Activated CD4-positive, alpha-beta T cell treated with anti-CD3 and anti-CD28 coated beads for 36 hours (primary cell): ENCODE results near the gene LUC7L3. TPM values are rescaled to one million over a fixed set of nuclear protein-coding genes. Genes with fewer than 3 reads are reported as not detected.
"Not testable (repeated sequence)": the region's sequence is repeated elsewhere in the genome, so short reads cannot be mapped to it uniquely, and the experiment has no call there.

Experiments
- ATAC-seq: fragments of 200-7000 bp; cut with Tn5 transposase; one replicate; pipeline ENCODE4 v1.10.0; 2021; ENCODE audit warnings: mild to moderate bottlenecking, moderate library complexity
- CTCF ChIA-PET: fragments of 350-600 bp; sonication (Branson Sonifier 250); formaldehyde crosslinking; loops from one replicate; lab custom pipeline; 2021; ENCODE audit warnings: antibody characterized with exemption; lab: Charles Lee
- POLR2A ChIA-PET: fragments of 350-600 bp; sonication (Branson Sonifier 250); formaldehyde crosslinking; loops from one replicate; lab custom pipeline; 2021; ENCODE audit warnings: antibody characterized with exemption, inconsistent platforms; lab: Charles Lee
- DNase-seq: peaks from one replicate; pipeline ENCODE4 v3.0.0-alpha.2; 2020
- H3K27ac Mint-ChIP-seq: one replicate; pipeline ENCODE4 v1.8.0; 2021; ENCODE audit warnings: mixed read lengths
- H3K27me3 Mint-ChIP-seq: one replicate; pipeline ENCODE4 v1.8.0; 2021; ENCODE audit warnings: mixed read lengths
- H3K36me3 Mint-ChIP-seq: one replicate; pipeline ENCODE4 v1.8.0; 2021; ENCODE audit warnings: low read depth, mixed read lengths
- H3K4me1 Mint-ChIP-seq: one replicate; pipeline ENCODE4 v1.8.0; 2021; ENCODE audit warnings: mixed read lengths
- H3K4me3 Mint-ChIP-seq: one replicate; pipeline ENCODE4 v1.8.0; 2021; ENCODE audit warnings: mild to moderate bottlenecking, moderate library complexity, mixed read lengths
- H3K9me3 Mint-ChIP-seq: one replicate; pipeline ENCODE4 v1.8.0; 2021; ENCODE audit warnings: low read depth, mixed read lengths
- intact Hi-C, 2 experiments: fragments of 100-400 bp; cut with DNase I in 1 of 2; cut with micrococcal nuclease in 1 of 2; formaldehyde crosslinking; loops; one replicate each; pipeline versions ENCODE4 v1.14.2 to v1.15.1; 2022 to 2024; cut with DNase I, micrococcal nuclease
- total RNA-seq, 2 experiments: library from RNA; stranded (reverse); gene quantifications; one replicate each; pipeline ENCODE4 v1.2.3, GENCODE V29; 2021

LUC7L3 gene
- total RNA-seq, 2 experiments from 2014 or later: 112 to 120 TPM

DNA sequence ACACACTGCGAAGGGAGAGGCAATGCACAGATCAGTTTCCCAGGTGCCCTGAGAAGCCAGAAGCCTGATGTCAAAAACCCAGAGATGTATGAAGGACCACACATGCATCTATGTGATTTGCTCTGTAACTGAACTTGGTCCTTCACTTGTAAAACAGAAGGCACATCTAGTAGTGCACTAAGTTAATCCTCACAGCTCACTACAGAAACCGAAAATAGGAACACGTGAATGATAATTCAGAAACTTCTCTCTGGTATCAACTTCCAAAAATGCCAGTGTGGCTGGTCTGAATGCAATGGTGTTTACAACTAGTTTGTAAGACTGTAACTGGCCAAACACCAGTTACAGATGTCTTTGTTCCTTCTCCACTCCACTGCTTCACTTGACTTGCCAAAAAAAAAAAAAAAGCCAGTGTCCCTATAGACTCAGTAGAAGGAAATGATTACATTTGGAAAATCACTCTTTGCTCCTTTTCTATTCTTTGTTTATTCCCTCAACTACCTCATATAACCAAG lies 23.0 kb upstream of the LUC7L3 start:
- ATAC-seq (no peak), DNase-seq (no peak)
- intact Hi-C loops: loop anchor here in 1 of 2 experiments (5.0 kb wide), 1 partner anchor 214 kb away; no protein-coding TSS in a partner anchor
- ChIA-PET CTCF (interaction anchor here (1.1 to 1.3 kb wide), 3 partner anchors 30 to 217 kb away, joined by 3 to 9 read pairs (median 3); no protein-coding TSS in a partner anchor), POLR2A (no interaction called here)
- H3K9me3 Mint-ChIP-seq: no peaks in the 10 kb centered on the region
- peaks cover 38% of the 10 kb centered on the region for H3K36me3 Mint-ChIP-seq
- H3K27me3 Mint-ChIP-seq: no peaks in the 10 kb centered on the region
- peaks cover 13% of the 10 kb centered on the region for H3K4me1 Mint-ChIP-seq
- no peak overlapping the region for H3K4me3 Mint-ChIP-seq
- H3K27ac Mint-ChIP-seq: no peak overlapping the region

DNA sequence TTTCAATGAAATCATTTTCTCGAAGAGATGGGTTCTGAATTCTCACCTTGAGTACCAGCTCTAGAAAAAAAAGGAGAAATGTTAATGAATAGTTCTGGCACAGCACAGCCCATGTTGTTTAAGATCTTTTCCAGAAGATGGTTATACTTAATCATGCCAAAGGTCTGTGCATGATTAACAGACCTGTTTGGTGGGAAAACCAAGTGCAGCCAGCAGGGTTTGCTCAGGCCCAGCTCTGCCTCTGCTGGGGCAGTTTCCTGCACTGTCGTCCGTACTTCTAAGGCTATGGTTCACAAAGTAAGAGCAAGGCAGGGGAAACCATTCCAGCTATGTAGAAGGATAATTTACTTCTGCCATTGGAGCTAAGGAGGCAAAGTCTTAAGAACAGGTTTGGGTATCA lies 22.3 kb upstream of the LUC7L3 start:
- Mint-ChIP-seq H3K4me1 (peaks cover 17% of the 10 kb centered on the region), H3K4me3 (no peak overlapping the region), H3K36me3 (peaks cover 39% of the 10 kb centered on the region), H3K9me3 (no peaks in the 10 kb centered on the region), H3K27ac (peak overlapping the region; percentile 85), H3K27me3 (no peaks in the 10 kb centered on the region)
- POLR2A ChIA-PET: no interaction called here
- intact Hi-C loops: loop anchor here in 1 of 2 experiments (5.0 kb wide), 1 partner anchor 215 kb away; no protein-coding TSS in a partner anchor
- CTCF ChIA-PET: interaction anchor here (1.1 to 1.2 kb wide), 2 partner anchors 61 to 218 kb away, joined by 3 read pairs; no protein-coding TSS in a partner anchor
- no peak for DNase-seq
- no peak for ATAC-seq

DNA sequence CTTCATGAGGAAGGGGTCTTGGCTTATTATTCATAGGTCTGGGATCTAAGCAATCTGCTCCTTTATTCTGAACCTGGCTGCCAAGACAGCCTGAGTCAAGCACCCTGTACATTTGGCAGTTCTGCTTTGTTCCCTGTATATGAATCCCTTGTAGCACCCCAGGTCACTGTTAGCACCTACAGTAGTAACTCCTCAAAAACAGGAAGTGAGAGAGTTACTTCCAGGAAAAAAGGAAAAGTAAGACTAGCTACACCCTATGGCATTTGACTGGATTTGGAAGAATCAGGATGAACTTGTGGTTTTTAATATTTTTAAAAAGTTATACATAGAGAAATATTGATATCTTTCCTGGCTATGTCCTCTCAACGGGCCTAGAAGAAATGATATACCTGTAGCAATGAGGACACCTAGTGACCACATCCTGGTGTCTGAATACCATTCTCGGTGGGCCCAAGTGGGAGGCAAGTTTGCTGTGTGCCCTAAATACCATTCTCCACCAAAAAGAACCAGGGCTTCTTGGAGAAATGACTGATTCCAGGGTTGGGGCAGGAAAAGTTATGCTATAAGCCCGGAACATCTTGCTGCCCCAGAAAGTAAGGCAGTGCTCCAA lies 21.6 kb upstream of the LUC7L3 start:
- Mint-ChIP-seq H3K36me3 (peaks cover 39% of the 10 kb centered on the region), H3K9me3 (no peaks in the 10 kb centered on the region), H3K27ac (peak overlapping the region; percentile 85), H3K4me3 (no peak overlapping the region), H3K4me1 (peaks cover 22% of the 10 kb centered on the region), H3K27me3 (no peaks in the 10 kb centered on the region)
- ChIA-PET POLR2A (no interaction called here), CTCF (interaction anchor here (1.1 to 1.2 kb wide), 2 partner anchors 62 to 218 kb away, joined by 3 read pairs; no protein-coding TSS in a partner anchor)
- no peak for DNase-seq
- no peak for ATAC-seq
- intact Hi-C loops: loop anchor here in 1 of 2 experiments (5.0 kb wide), 1 partner anchor 215 kb away; no protein-coding TSS in a partner anchor

DNA sequence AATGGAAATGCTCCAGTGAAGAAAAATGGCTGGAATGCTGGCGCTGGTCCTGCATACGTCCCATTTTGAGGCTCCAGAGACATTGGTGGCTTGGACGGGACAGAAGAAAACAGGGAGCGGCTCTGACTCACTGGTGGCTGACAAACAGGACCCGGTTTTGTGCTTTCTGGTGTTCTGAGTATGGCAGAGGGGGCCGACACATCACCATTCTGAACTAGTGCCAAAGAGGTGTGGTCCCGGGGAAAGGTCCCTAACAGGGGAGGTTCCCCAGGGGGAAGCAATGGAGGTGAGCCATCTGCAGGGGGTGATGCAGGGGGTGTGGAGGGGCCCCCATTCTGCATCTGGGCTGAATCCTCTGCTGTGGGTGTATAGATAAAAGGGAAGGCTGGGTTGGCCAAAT lies 20.0 kb upstream of the LUC7L3 start:
- intact Hi-C loops: loop anchor here in 1 of 2 experiments (5.0 kb wide), 1 partner anchor 217 kb away; no protein-coding TSS in a partner anchor
- Mint-ChIP-seq H3K4me1 (peaks cover 31% of the 10 kb centered on the region), H3K27me3 (no peaks in the 10 kb centered on the region), H3K9me3 (no peaks in the 10 kb centered on the region), H3K4me3 (no peak overlapping the region), H3K36me3 (peaks cover 41% of the 10 kb centered on the region), H3K27ac (no peak overlapping the region)
- POLR2A ChIA-PET: no interaction called here
- ATAC-seq: no peak
- CTCF ChIA-PET: no interaction called here
- DNase-seq: no peak

DNA sequence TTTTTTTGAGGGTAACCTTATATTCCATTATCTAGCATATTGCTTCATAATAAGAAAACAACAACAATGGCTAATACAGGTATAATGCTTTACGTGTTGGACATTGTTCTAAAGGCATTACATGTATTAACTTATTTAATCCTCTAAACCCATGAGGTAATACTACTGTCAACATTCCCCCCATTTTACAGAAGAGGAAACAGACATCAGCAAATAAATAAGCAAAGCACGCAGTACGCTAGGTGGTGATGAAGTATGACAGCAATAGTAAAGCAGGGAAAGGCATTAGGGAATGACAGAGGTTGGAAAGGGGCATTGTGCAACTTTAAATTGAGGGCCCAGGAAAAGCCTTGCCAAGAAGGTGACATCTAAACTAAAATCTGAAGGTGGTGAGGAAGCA lies 16.2 kb upstream of the LUC7L3 start:
- Mint-ChIP-seq H3K4me3 (no peak overlapping the region), H3K4me1 (peaks cover 41% of the 10 kb centered on the region), H3K27me3 (no peaks in the 10 kb centered on the region), H3K9me3 (no peaks in the 10 kb centered on the region), H3K27ac (peak overlapping the region; percentile 26), H3K36me3 (peaks cover 29% of the 10 kb centered on the region)
- DNase-seq (no peak), ATAC-seq (no peak)
- ChIA-PET CTCF (interaction anchor here (0.7 to 1.4 kb wide), 2 partner anchors 10 to 41 kb away, joined by 3 to 4 read pairs; no protein-coding TSS in a partner anchor), POLR2A (no interaction called here)
- intact Hi-C loops: loop anchor here in 1 of 2 experiments (10.0 kb wide), 1 partner anchor 218 kb away; no protein-coding TSS in a partner anchor

DNA sequence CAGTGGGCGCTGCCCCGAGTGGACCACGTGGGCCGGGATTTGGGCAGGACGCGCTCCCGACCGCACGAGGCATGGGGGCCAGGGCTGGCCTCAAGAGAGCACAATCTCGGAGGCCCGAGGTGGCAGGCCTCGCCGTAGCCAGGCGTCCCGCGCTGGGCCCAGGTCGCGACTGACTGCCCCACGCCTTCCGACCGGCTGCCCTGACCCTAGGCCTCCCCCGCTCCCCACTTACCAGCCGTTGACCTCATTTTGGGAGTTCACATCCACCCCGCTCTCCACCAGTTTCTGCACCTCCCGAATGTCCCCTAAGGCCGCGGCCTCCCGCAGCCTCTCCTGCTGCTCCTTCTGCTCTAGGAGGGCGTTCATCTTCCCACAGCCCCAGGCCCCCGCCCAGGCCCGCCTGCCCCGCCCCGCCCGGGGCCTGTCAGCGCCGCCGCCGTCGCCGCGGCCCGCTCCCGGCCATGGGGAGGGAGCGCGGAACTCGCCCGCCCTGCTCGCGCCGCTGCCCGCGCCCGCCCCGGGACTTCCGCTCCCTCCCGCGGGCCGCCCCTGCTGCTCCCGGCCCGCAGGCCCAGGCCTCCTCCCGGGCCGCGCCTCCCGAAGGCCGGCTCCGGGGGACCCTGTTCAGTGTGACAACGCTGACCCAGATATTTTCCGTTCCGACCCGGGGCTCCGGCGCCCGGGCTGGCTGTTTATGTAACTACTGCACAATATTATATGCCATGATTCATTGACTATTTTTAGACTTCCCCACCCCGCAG lies 11.9 kb upstream of the LUC7L3 start, which contains the start of gene ANKRD40:
Gene ANKRD40, minus strand, starts transcription at position 626 of the 761 bp plus-strand sequence. Its CDS starts 260 bp downstream, at position 366.
- Mint-ChIP-seq H3K9me3 (no peaks in the 10 kb centered on the region), H3K36me3 (peaks cover 14% of the 10 kb centered on the region), H3K4me3 (peak within 1 kb of the TSS; percentile 91), H3K4me1 (peaks cover 46% of the 10 kb centered on the region), H3K27me3 (no peaks in the 10 kb centered on the region), H3K27ac (peak within 1 kb of the TSS; percentile 99)
- DNase-seq (peak; percentile 94), ATAC-seq (peak; percentile 76)
- intact Hi-C loops: loop anchor here (1.0 to 10.0 kb wide), 16 partner anchors 12 to 555 kb away; partner anchors contain the start of genes EME1 (in 2 of the 2), LRRC59 (in 2 of the 2), LUC7L3 (in 2 of the 2) and MRPL27 (in 2 of the 2)
- ChIA-PET CTCF (interaction anchor here (0.6 to 2.3 kb wide), 2 partner anchors 11 to 156 kb away, joined by 3 to 10 read pairs; partner anchors contain the start of gene LUC7L3), POLR2A (interaction anchor here (1.2 to 2.0 kb wide), 2 partner anchors 9 to 12 kb away, joined by 3 to 10 read pairs; partner anchors contain the start of gene LUC7L3)

DNA sequence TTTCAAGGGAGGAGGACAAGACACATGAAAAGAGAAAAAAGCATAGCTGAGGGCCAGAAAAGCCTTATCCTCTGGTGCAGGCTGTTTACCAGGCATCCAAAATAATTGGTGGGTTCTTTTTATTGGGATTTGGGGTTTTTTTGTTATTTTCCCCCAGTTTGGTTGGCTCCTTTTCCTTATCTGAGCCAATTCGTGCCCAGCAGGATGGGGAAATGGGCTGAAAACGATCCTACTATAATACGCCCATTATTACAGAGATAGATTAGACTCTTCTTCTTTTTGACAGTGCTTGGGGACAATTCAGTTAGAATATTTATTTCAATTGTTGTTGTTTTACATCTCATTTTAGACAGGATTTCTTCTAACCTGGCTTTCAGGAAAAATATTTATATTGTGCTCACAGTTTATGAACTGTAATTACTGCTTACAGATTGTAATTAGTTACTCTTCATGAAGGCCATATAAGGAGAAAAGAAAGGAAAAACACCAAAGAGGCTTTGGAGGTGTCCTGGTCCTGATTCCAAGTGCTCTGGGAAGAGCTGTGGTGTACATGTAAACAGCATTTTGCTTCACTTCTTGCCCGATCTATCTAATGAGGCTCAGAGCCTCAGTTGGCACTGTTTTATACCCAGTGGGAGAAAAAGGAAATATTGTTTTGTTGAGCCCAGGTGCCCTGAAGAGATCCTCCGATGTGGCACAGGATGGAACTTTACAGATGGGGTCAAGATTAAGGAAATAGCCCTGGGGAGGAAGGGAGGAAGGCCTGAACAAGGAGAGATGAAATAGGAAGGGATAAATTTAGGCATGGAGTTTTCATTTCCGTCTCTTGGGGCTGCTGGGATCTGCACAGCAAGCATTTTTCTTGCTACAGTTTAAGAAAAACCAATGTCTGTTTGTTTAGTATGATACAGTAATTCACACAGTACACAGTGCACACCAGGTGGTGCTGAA lies 11.1 kb upstream of the LUC7L3 start:
- ChIA-PET POLR2A (interaction anchor here (1.2 to 2.0 kb wide), 2 partner anchors 9 to 11 kb away, joined by 3 to 10 read pairs; partner anchors contain the start of gene LUC7L3), CTCF (interaction anchor here (0.6 to 2.3 kb wide), 3 partner anchors 10 to 292 kb away, joined by 3 to 10 read pairs (median 3); partner anchors contain the start of gene LUC7L3)
- ATAC-seq: peak; percentile 4
- Mint-ChIP-seq H3K9me3 (no peaks in the 10 kb centered on the region), H3K27me3 (no peaks in the 10 kb centered on the region), H3K4me1 (peaks cover 43% of the 10 kb centered on the region), H3K4me3 (peak overlapping the region; percentile 91), H3K27ac (peak overlapping the region; percentile 99), H3K36me3 (peaks cover 14% of the 10 kb centered on the region)
- no peak for DNase-seq
- intact Hi-C loops: loop anchor here (1.0 to 10.0 kb wide), 8 partner anchors 11 to 554 kb away; partner anchors contain the start of genes EME1 (in 1 of the 2), LRRC59 (in 1 of the 2), LUC7L3 (in 1 of the 2) and MBTD1 (in 1 of the 2)

DNA sequence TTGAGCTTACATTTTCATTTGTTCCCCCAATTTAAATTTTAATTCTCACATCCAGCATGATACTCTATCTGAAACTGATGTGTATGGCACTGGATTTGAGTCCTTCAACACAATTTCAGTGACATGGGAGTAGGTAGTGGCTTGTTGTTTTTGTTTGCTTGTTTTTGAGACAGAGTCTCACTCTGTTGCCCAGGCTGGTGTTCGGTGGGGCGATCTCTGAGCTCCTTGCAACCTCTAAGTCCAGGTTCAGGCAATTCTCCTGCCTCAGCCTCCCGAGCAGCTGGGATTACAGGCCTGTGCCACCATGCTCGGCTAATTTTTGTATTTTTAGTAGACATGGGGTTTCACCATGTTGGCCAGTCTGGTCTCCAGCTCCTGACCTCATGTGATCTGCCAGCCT lies 10.3 kb upstream of the LUC7L3 start:
- ChIA-PET POLR2A (interaction anchor here (1.2 to 2.0 kb wide), 2 partner anchors 8 to 10 kb away, joined by 3 to 10 read pairs; partner anchors contain the start of gene LUC7L3), CTCF (interaction anchor here (0.5 to 2.3 kb wide), 4 partner anchors 10 to 808 kb away, joined by 3 to 10 read pairs (median 4); partner anchors contain the start of gene LUC7L3)
- DNase-seq, ATAC-seq, H3K9me3 Mint-ChIP-seq, H3K36me3 Mint-ChIP-seq, H3K27me3 Mint-ChIP-seq: not testable (repeated sequence)
- H3K4me1 Mint-ChIP-seq: peaks cover 36% of the 10 kb centered on the region
- H3K27ac Mint-ChIP-seq: peak overlapping the region; percentile 99
- peak overlapping the region; percentile 91 for H3K4me3 Mint-ChIP-seq
- intact Hi-C loops: loop anchor here (5.0 to 10.0 kb wide), 6 partner anchors 158 to 553 kb away; partner anchors contain the start of genes EME1 (in 1 of the 2), MBTD1 (in 1 of the 2), MRPL27 (in 1 of the 2) and SPAG9 (in 1 of the 2)

DNA sequence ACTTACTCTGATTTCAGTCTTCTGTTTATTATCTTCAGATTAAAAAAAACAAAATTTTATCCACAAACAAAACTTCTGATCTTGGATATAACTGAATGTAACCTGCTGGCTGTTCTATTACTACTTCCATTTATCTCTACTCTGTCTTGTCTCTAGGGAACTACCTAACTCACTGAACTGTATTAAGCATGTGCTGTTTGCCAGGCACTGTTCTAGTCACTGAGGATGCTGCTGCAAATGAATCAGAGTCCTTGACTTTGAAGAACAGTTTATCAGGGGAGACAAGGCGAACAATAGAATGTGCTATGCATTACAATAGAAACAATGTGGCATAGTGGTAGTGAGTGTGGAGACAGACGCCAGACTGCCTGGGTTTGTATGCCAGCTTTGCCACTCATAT lies 9.4 kb upstream of the LUC7L3 start:
- ChIA-PET POLR2A (no interaction called here), CTCF (no interaction called here)
- H3K27ac Mint-ChIP-seq: peak overlapping the region; percentile 44
- H3K9me3 Mint-ChIP-seq: no peaks in the 10 kb centered on the region
- peaks cover 7% of the 10 kb centered on the region for H3K36me3 Mint-ChIP-seq
- H3K27me3 Mint-ChIP-seq: no peaks in the 10 kb centered on the region
- peaks cover 32% of the 10 kb centered on the region for H3K4me1 Mint-ChIP-seq
- intact Hi-C loops: no loop called here
- ATAC-seq: no peak
- H3K4me3 Mint-ChIP-seq: no peak overlapping the region
- DNase-seq: no peak

DNA sequence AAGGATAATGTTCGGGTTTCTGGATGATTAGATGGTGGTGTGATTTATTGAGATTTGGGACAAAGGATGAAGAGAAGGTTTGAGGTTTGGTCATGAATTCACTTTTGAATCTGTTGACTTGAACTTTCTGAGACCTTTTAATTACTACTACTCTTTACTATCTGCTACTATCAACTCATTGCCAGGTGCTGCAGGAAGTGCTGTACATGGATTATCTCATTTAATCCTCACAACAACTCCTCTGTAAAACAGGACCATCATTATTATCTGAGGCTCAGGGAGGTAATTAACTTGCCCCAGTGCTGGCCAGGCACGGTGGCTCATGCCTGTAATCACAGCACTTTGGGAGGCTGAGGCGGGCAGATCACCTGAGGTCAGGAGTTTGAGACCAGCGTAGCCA lies 8.8 kb upstream of the LUC7L3 start:
- ATAC-seq (no peak), DNase-seq (no peak)
- no peak overlapping the region for H3K27ac Mint-ChIP-seq
- no peak overlapping the region for H3K4me3 Mint-ChIP-seq
- intact Hi-C loops: no loop called here
- no peaks in the 10 kb centered on the region for H3K27me3 Mint-ChIP-seq
- H3K9me3 Mint-ChIP-seq: no peaks in the 10 kb centered on the region
- ChIA-PET CTCF (no interaction called here), POLR2A (no interaction called here)
- H3K36me3 Mint-ChIP-seq: peaks cover 2% of the 10 kb centered on the region
- peaks cover 28% of the 10 kb centered on the region for H3K4me1 Mint-ChIP-seq
